HG03066 (cell line): ENCODE data around the gene GAS2L2.

Experiments used
- ATAC-seq: cut with Tn5 transposase; IDR thresholded peaks from one replicate; pipeline ENCODE4 v1.9.1; 2021; ENCODE audit warnings: low read depth; ENCODE audit not compliant: unreplicated experiment

The GAS2L2 gene

DNA sequence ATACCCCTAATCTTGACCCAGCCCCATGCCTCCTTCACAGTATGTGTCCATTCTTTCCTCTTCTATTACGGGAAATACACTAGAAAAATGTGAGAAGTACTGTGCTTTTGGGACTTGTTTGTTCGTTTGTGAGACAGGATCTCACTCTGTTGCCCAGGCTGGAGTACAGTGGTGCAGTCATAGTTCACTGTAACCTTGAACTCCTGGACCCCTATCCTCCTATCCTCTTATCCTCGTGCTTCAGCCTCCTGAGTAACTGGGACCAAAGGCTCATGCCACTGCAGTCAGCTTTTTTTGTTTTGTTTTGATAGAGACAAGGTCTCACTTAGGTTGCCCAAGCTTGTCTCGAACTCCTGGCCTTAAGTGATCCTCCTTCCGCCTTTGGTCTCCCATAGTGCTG is 51.5 kb downstream of the GAS2L2 start:
- no peak for ATAC-seq

- no peak for ATAC-seq
These were observed 52.9 kb downstream of the GAS2L2 start for GRCh38 chr17:35700150-35700549.

DNA sequence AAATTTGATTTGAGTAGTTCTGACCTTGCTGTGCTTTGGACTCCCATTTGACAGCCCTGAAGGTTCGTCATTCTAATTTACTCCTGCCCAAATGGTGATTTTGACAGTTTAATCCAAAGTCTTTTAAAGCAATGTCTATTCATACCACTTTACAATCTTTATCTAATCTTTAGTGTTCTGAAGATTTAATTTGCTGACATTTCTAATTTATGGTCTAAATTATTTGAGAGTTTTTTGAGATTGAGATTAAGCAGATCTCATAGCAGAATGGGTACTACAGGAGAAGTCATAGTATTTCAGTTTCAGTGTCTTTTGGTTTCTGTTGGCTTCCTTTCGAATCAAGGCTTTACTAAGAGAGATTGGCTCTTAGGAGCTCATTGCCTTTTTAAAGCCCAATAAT is 54.2 kb downstream of the GAS2L2 start:
- ATAC-seq = no peak

GRCh38 chr17:35695613-35696012 is 57.4 kb downstream of the GAS2L2 start:
- ATAC-seq = no peak

DNA sequence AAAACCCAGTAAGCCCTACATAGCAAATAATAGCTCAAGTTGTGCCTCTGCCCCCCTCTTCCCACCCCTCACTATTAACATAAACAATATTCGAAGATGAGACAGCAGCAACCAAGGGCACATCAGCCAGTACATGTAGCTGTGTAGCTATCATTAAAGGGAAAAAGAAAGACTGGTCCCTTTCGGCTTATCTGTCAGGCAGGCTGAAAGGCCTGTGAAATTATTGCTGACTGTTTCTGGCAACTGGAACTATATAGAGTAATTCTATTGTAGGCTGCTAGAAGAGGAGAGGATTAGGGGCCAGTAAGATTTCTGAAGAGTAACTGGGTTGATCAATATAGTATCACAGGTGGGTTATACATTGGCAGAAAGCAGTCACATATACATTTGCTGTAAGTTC is 58.1 kb downstream of the GAS2L2 start:
- ATAC-seq = no peak
